ENCODE data around the gene TMEM270. TPM values are rescaled to one million over a fixed set of nuclear protein-coding genes. Genes with fewer than 3 reads are reported as not detected.

TMEM270 gene
- total RNA-seq, 1 donor from 2014 or later: not detected

DNA sequence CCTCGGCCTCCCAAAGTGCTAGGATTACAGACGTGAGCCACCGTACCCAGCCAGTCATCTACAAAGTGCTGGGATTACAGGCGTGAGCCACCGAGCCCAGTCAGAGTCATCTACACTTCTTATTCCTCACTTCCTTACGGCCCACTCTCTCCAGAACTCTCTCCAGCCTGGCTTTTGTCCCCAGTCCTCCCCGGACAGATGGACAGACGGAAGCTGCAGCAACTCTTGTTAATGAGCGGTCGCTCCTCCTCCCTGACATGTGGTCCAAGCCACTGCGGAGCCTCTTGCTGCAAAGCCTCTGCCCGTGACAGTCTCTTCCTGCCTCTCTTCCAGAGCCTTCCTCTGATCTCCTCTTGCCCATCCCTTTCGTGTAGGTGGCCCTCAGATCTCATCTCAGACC, 45.9 kb downstream of the TMEM270 start:
- Mint-ChIP-seq H3K36me3 (no peaks in the 10 kb centered on the region), H3K9me3 (no peaks in the 10 kb centered on the region), H3K4me3 (no peak overlapping the region), H3K27me3 (ENCODE audit: low read depth) (no peaks in the 10 kb centered on the region), H3K27ac (no peak overlapping the region), H3K4me1 (peaks cover 10% of the 10 kb centered on the region)
- DNase-seq (ENCODE audit: low spot score in 2 of 2, unreplicated experiment in 2 of 2): no peak
- TF ChIP-seq, protein P1, sequence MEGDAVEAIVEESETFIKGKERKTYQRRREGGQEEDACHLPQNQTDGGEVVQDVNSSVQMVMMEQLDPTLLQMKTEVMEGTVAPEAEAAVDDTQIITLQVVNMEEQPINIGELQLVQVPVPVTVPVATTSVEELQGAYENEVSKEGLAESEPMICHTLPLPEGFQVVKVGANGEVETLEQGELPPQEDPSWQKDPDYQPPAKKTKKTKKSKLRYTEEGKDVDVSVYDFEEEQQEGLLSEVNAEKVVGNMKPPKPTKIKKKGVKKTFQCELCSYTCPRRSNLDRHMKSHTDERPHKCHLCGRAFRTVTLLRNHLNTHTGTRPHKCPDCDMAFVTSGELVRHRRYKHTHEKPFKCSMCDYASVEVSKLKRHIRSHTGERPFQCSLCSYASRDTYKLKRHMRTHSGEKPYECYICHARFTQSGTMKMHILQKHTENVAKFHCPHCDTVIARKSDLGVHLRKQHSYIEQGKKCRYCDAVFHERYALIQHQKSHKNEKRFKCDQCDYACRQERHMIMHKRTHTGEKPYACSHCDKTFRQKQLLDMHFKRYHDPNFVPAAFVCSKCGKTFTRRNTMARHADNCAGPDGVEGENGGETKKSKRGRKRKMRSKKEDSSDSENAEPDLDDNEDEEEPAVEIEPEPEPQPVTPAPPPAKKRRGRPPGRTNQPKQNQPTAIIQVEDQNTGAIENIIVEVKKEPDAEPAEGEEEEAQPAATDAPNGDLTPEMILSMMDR (IDR thresholded peaks at IDR 0.05; ENCODE audit: unreplicated experiment): no peak

DNA sequence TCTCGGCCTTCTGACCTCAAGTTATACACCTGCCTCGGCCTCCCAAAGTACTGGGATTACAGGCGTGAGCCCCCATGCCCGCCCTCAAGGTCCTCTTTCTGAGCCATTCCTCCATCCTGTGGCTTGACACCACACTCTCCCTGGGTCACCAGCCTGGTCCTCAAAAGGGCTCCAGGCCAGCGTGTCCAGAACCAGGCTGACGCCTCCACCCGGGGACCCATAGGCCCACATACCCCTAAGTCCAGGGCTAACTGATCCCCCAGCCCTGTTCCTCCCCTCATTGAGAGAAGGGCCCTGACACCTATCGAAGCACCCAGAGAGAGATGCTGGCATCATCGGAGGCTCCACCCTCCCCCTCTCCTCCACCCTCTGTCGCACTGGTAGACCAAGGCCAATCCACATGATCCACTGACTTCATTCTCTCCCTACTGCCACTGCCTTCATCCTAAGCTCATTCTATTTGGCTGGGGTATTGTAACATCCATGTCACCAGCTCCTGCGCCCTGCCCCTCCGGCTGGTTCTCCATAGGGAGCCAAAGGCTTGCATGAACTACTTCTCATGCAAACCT, 46.7 kb downstream of the TMEM270 start:
- Mint-ChIP-seq H3K4me3 (no peak overlapping the region), H3K27ac (no peak overlapping the region), H3K9me3 (no peaks in the 10 kb centered on the region), H3K36me3 (no peaks in the 10 kb centered on the region), H3K4me1 (peaks cover 6% of the 10 kb centered on the region), H3K27me3 (ENCODE audit: low read depth) (no peaks in the 10 kb centered on the region)
- TF ChIP-seq, protein P1 (IDR thresholded peaks at IDR 0.05; ENCODE audit: unreplicated experiment): no peak
- no peak for DNase-seq (ENCODE audit: low spot score in 2 of 2, unreplicated experiment in 2 of 2)

DNA sequence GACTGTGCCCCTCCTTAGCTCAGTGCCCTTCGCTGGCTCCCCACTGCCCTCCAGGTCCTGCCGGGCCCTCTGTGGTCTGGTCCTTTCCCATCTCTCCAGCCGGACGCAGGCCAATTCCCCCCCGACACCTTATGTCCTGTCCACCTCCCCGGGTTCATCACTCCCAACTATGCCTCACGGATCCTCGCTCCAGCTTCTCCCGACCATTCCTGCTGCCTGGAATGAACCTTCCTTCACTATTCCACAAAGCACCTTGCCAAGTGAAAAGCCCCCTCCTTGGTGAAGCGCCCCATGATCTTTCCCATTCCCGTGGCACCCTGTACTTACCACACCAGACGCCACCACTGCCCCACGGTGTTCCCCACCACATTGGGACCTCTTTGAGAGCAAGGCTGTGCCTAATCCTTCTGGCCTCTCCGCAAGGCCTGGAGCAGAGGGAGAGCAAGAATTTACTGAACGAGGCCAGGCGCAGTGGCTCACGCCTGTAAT, 47.2 kb downstream of the TMEM270 start:
- H3K4me1 Mint-ChIP-seq: peaks cover 6% of the 10 kb centered on the region
- no peaks in the 10 kb centered on the region for H3K36me3 Mint-ChIP-seq
- no peak for DNase-seq (ENCODE audit: low spot score in 2 of 2, unreplicated experiment in 2 of 2)
- no peak overlapping the region for H3K27ac Mint-ChIP-seq
- H3K27me3 Mint-ChIP-seq (ENCODE audit: low read depth): no peaks in the 10 kb centered on the region
- no peak overlapping the region for H3K4me3 Mint-ChIP-seq
- TF ChIP-seq, protein P1 (IDR thresholded peaks at IDR 0.05; ENCODE audit: unreplicated experiment): no peak
- H3K9me3 Mint-ChIP-seq: no peaks in the 10 kb centered on the region

DNA sequence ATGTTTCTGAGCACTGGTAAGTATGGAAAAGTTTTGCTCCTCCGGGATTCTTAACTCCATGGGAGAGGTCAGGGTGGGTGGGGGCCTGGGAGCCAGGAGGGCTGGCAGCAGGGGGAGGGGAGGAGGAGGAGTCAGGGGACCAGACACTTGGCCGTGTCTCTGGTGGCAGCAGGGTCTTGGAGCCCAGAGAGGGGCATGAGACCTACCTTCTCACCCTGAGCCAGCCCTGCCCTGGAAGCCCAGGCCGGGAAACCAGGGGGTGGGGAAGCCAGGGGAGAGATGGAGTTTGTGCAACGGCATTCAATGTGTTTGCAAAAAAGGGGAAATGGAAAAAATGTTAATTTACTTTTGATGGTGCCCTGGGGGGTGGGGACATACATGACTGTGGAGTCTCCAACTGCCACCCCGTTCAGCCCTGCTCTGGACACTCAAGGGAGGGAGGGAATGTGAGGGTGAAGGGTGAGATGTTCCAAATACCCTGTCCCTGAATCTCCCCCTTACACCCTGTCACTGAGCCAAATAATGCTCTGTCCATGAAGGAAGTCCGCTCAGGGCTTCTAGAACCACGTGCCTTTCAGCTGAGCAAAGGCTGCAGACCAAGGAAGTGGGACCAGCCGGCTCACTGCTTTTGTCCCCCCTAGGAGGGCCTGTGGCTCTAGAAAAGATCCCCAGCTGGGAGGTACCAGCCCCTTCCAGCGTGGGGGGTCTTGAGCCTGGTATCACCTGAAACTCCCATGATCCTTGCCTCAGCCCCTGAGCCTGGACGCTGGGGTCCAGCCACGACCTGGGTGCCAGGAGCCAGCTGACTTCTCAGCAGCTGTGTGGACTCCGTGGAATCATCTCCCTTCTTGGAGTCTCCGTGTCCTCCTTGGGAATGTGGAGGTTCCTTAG, 48.3 kb downstream of the TMEM270 start:
- Mint-ChIP-seq H3K36me3 (no peaks in the 10 kb centered on the region), H3K27ac (no peak overlapping the region), H3K4me1 (peaks cover 2% of the 10 kb centered on the region), H3K9me3 (peaks cover 3% of the 10 kb centered on the region), H3K27me3 (ENCODE audit: low read depth) (no peaks in the 10 kb centered on the region), H3K4me3 (no peak overlapping the region)
- TF ChIP-seq, protein P1 (IDR thresholded peaks at IDR 0.05; ENCODE audit: unreplicated experiment): no peak
- no peak for DNase-seq (ENCODE audit: low spot score in 2 of 2, unreplicated experiment in 2 of 2)

DNA sequence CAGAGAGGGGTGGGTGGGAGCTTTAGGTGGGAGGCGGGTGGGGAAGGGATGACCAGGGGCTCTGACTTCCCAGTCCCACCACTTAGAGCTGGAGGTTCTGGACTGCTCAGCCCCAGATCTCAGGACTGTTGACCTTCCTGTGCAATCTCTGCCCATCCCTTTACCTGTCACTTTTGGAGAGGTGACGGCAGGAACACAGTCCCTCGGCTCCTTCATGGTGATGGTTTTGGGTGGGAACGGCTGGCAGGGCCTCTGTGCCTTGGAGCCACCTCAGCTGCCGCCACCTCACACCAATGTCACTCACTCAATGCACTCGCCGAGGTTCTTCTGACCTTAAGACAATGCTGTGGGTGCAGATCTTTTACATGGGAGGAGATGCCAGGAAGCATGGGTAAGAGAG, 49.0 kb downstream of the TMEM270 start:
- H3K36me3 Mint-ChIP-seq: no peaks in the 10 kb centered on the region
- H3K27ac Mint-ChIP-seq: no peak overlapping the region
- peaks cover 6% of the 10 kb centered on the region for H3K9me3 Mint-ChIP-seq
- H3K27me3 Mint-ChIP-seq (ENCODE audit: low read depth): peaks cover 2% of the 10 kb centered on the region
- no peak overlapping the region for H3K4me3 Mint-ChIP-seq
- no peak for DNase-seq (ENCODE audit: low spot score in 2 of 2, unreplicated experiment in 2 of 2)
- TF ChIP-seq, protein P1 (IDR thresholded peaks at IDR 0.05; ENCODE audit: unreplicated experiment): no peak
- no peaks in the 10 kb centered on the region for H3K4me1 Mint-ChIP-seq

Data from mesothelial cell of epicardium (in vitro differentiated cells).